Choroid plexus epithelial cell (primary cell): ENCODE data around the gene SPRED2.

Source experiments
- DNase-seq: peaks from one replicate; pipeline ENCODE4 v3.0.0-alpha.2; 2010; ENCODE audit warnings: low read depth
- H3K4me3 ChIP-seq: 2 replicates; pipeline ENCODE4 v1.5.1; 2011; ENCODE audit warnings: low read depth, mild to moderate bottlenecking, control low read depth, low read length, moderate library complexity
- TF ChIP-seq, protein P1 (sequence below): conservative IDR thresholded peaks from 2 replicates; pipeline ENCODE4 v1.5.1; 2011; ENCODE audit warnings: low read depth, mild to moderate bottlenecking, control low read depth, inconsistent platforms, low read length, moderate library complexity

The SPRED2 gene

DNA sequence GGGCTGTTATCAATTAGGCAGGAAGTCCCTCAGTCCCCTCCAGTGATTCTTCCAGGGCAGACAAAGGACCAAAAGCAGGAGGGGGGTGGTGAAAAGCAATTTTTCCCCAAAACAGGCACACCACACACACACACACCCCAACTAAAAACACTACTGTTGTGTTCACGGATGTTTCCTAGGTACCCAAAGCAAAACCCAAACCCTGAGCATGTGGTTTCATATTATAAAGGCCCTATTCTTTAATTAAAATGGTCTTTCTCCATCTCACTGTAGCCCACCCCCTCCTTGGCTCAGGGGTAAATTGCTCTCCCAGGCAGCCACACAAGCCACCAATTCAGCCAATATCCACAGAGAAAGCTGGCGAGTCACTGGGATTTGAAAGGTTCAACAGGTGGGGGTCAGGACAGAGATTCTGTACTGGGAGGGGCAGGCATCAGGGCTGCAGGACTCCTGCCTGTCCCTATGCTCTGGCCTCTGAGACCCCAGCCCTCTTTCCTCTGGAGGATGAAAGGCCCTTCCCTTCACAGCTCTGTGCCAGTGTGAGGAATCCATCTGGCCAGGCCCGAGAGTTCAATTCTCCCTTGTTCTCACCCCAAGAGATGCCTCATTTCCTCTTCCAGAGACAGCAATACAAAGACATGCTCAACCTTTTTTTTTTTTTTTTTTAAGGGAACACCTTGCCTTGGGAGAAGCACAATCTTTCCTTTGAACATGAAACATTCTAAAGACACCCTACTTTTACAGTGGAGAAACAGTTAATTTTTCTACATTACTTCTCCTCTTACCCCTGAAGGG is 43.6 kb downstream of the SPRED2 start:
- TF ChIP-seq, protein P1, sequence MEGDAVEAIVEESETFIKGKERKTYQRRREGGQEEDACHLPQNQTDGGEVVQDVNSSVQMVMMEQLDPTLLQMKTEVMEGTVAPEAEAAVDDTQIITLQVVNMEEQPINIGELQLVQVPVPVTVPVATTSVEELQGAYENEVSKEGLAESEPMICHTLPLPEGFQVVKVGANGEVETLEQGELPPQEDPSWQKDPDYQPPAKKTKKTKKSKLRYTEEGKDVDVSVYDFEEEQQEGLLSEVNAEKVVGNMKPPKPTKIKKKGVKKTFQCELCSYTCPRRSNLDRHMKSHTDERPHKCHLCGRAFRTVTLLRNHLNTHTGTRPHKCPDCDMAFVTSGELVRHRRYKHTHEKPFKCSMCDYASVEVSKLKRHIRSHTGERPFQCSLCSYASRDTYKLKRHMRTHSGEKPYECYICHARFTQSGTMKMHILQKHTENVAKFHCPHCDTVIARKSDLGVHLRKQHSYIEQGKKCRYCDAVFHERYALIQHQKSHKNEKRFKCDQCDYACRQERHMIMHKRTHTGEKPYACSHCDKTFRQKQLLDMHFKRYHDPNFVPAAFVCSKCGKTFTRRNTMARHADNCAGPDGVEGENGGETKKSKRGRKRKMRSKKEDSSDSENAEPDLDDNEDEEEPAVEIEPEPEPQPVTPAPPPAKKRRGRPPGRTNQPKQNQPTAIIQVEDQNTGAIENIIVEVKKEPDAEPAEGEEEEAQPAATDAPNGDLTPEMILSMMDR, result no peak
- H3K4me3 ChIP-seq, result no peak overlapping the region
- no peak for DNase-seq

DNA sequence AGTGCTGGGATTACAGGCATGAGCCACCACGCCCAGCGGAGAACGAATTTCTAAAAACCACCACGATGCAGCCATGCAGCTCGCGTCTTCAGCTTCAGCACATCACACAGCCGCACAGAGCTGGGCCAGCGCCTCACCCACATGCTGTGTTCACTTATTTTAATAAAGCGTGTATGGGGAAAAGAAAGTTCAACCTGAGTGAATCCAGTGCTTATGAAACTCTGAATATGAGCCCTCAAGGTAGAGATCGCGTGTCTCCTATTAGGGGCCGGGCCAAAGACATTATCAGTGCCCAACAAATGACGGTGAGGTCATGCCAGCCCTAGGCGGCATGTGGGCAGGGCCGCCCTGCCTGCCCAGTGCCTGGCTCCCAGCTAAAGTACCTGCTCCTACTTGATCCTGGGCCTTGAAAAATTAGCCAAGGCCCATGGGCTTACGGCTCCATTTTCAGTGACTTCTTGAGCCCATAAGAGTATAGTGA is 44.3 kb downstream of the SPRED2 start:
- H3K4me3 ChIP-seq, result no peak overlapping the region
- TF ChIP-seq, protein P1, result no peak
- DNase-seq, result no peak

DNA sequence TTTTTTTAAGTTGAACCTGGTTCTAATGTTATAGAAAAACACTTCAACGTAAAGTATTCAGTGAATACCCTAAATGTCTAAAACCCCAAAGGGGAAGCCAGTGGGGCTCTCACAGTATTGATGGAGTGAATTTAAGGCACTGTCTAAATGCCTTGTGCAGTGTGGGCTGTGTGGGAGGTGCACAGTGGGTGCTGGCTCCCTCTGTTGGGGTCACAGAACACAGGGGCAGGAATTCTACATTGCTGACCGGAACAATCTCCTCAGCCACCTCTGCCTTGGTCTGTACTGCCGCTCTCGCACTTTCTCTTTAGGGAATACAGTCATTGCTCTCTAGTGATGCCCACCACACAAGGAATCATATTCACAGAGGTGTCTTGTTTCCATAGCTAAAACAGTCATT is 45.4 kb downstream of the SPRED2 start:
- peak; percentile 46 for DNase-seq
- no peak overlapping the region for H3K4me3 ChIP-seq
- TF ChIP-seq, protein P1, result peak; percentile 43

DNA sequence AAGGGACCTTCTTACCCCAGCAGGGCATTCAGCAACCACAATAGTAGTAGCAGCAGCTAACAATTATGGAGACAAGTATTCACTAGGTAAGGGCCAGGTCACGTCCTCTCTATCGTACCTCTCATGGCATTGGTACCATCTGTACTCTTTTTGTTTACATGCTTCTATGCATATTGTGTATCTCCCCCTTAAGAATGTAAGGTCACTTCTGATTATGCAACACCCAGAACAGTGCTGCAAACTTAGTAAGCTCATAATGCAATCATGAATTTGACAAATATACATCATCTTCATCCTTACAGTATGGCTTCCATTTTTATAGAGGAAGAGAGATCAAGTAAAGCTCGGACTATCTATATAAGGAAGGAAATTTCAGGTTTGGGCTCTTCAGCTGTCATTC is 46.1 kb downstream of the SPRED2 start:
- H3K4me3 ChIP-seq, result no peak overlapping the region
- peak; percentile 72 for DNase-seq
- TF ChIP-seq, protein P1, result no peak

DNA sequence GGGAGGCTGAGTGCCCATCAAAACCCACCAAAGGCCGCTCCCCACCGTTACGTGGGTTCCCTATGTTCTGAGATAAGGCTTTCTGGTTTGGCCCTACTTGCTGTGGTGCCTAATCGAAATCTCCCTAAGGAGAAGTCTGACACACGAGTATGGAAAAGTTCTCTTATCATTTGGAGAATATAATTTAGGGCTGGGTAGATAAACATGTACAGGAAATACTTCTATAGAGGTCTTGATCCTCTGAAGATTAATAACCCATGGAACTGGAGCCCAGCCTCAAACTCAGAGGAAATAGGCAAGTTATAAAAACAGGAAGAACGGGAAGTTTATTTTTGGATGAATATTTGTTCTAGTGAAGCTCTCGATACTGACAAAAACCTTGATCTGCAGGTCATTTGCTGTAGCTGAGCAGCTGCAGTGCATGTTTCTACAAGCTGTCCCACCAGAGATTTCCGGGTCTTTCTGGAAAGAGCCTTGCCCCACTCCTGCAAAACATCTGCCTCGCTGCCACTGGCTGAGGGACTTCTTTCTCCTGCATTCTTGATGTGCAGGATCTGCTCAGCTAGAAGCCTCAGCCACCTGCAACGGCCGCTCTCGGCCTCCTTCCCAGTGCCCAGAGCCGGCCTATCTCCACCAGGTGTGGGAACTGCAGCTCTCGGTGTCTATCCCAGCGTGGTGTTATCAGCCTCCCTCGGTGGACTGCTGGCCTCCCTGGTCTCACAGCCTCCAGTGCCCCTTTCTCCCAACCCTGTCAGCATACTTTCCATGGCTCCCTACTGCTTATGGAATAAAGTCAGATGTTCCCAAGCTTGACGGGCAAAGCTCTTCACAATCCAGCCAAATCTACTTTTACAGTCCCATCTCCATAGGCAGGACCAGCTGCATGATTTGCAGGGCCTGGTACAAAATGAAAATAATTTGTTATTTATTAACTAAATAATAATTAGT is 48.6 kb downstream of the SPRED2 start:
- DNase-seq, result peak; percentile 48
- H3K4me3 ChIP-seq, result no peak overlapping the region
- TF ChIP-seq, protein P1, result no peak

DNA sequence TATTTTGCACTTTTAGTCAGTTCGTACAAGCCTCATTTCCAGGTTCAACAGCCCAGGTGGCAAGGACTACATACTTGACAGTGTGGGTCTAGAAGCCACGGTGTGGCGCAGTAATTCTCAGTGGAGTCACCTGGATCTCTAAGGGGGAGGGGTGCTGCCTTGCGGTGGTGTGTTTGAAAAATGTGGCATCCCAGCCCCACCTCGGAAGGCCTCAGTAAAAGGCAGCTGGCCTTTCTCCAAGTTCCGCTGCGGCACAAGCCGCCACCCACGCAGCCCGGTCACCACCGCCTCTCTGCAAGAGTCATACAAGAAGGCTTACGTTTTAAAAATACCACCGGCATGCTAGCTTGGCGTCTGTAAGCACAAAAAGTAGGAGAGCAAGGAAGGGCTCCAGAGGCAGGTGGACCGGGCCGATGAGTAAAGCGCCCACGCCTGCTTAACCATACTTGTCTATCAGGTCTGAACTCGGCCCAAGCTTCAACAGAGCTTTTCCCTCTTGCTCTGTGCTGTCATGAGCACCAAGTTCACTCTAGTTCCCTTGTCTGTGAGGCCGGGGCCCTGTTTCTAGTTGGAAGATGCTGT is 49.5 kb downstream of the SPRED2 start:
- no peak overlapping the region for H3K4me3 ChIP-seq
- TF ChIP-seq, protein P1, result no peak
- peak; percentile 87 for DNase-seq
